Heart left ventricle (tissue), 16 donors: ENCODE measurements around the gene COL11A2. TPM values are rescaled to one million over a fixed set of nuclear protein-coding genes. Genes with fewer than 3 reads are reported as not detected.

Source experiments
- ATAC-seq, 4 donors: fragments of 200-7000 bp; cut with Tn5 transposase; one replicate each; pipeline ENCODE4 v1.9.1; 2020 to 2022; ENCODE audit warnings: moderate library complexity in 4 of 4, mild to moderate bottlenecking in 3 of 4, moderate number of reproducible peaks in 1 of 4
- DNase-seq, 5 donors: peaks; one replicate each; pipeline ENCODE4 v3.0.0-alpha.2; 2020
- H3K27ac ChIP-seq, 12 donors: fragments of 200-600 bp; sonication (generic) in 4 of 12; one replicate each; pipeline versions ENCODE4 v1.5.0 to v1.8.0; 2016 to 2022; ENCODE audit warnings: mild to moderate bottlenecking in 2 of 12
- H3K27me3 ChIP-seq, 9 donors: fragments of 200-600 bp; sonication (generic) in 2 of 9; one replicate each; pipeline versions ENCODE4 v1.5.1 to v1.8.0; 2016 to 2022; ENCODE audit warnings: mild to moderate bottlenecking in 3 of 9
- H3K36me3 ChIP-seq, 9 donors: fragments of 200-600 bp; sonication (generic) in 2 of 9; one replicate each; pipeline versions ENCODE4 v1.5.0 to v1.8.0; 2018 to 2022; ENCODE audit warnings: mild to moderate bottlenecking in 2 of 9
- H3K4me1 ChIP-seq, 12 donors: fragments of 200-600 bp; sonication (generic) in 4 of 12; one replicate each; pipeline versions ENCODE4 v1.5.0 to v1.8.0; 2016 to 2022; ENCODE audit warnings: mild to moderate bottlenecking in 3 of 12
- H3K4me3 ChIP-seq, 12 donors: fragments of 200-600 bp; sonication (generic) in 4 of 12; one replicate each; pipeline versions ENCODE4 v1.5.0 to v1.8.0; 2017 to 2022; ENCODE audit warnings: mild to moderate bottlenecking in 9 of 12, moderate library complexity in 4 of 12
- H3K9me3 ChIP-seq, 12 donors: fragments of 200-600 bp; sonication (generic) in 4 of 12; one replicate each; pipeline versions ENCODE4 v1.5.0 to v1.8.0; 2016 to 2022; ENCODE audit warnings: mild to moderate bottlenecking in 1 of 12
- CTCF ChIP-seq, 12 donors: fragments of 200-600 bp; sonication (generic) in 4 of 12; IDR thresholded peaks; one replicate each; pipeline versions ENCODE4 v1.5.0 to v1.8.0; 2018 to 2022; ENCODE audit warnings: antibody characterized with exemption in 12 of 12, mild to moderate bottlenecking in 5 of 12
- POLR2A ChIP-seq, 2 donors: fragments of 450-650 bp; IDR thresholded peaks; one replicate each; pipeline ENCODE4 v1.6.1; 2017; ENCODE audit warnings: antibody characterized with exemption in 2 of 2, mild to moderate bottlenecking in 2 of 2, moderate library complexity in 2 of 2
- WGBS, 4 donors: extraction: QIAGEN DNeasy Blood & Tissue Kit in 2 of 4; methylation state at CpG; one replicate each; pipeline versions ENCODE4 v1.1.5 to v1.1.7; 2013 to 2018; 5-methylcytosine and 5-hydroxymethylcytosine counted together
- intact Hi-C, 10 donors: fragments of 100-400 bp; cut with DNase I; formaldehyde crosslinking; loops; one replicate each; pipeline versions ENCODE4 v1.11.1 to v1.14.2; 2022
- polyA plus RNA-seq, 2 donors: library from polyadenylated mRNA; stranded (reverse); fragments of 200-250 nt; gene quantifications; one replicate each; pipeline ENCODE4 v1.2.3, GENCODE V29; 2013
- total RNA-seq, 9 donors: library from RNA; depleted of rRNA in 2 of 9; stranded (reverse); fragments of >200 nt in 2 of 9; fragmentation: NEBNext Ultra II Directional in 3 of 9; extraction: Animal tissue kit (Norgen Biotek cat#: 25700) in 3 of 9; gene quantifications; one replicate each; pipeline versions ENCODE4 v1.1.0 to v1.2.4, GENCODE V29; 2016 to 2023
- donor health status: ischemic (EF 13 %, LVEDD 7.1; RV severe dilation, severe dysfunction).
- donor health status: healthy with polysubstance abuse.
- donor health status: DM: no; HTN: yes; CAD: no.
- donor health status: DM: no; HTN: no; CAD: no.
- donor health status: ischemic (EF 25% LVEDD 6.9; RV normal size, moderate dysfunction).
- donor health status: ischemic (EF 25% LVEDD 5.7; RV mildly dilated, moderate dysfunction).
- donor health status: healthy.
- donor health status: DM: yes; HTN: yes; CAD: no.
- donor health status: ischemic (EF 35%, LVEDD 5.7; RV mildly dilated, moderate dysfunction).
- donor health status: nonischemic (EF 11% LVEDD 7.7; RV severe dilation, severe dysfunction).
- donor health status: DM: yes; HTN: yes; CAD: no.
- donor health status: PGD.
- donor health status: ischemic (EF 29% LVEDD 5.4; RV normal size, mild dysfunction).
- donor health status: nonischemic (EF 23%, LVEDD 6.1; RV moderate dilation, normal function).

Gene COL11A2
- total and polyA plus RNA-seq, 11 donors: 0.39 to 4.9 (median 0.93) TPM

GRCh38 chr6:33147807-33148666 is 44.2 kb downstream of the COL11A2 start:
- H3K36me3 ChIP-seq: no peaks in the 10 kb centered on the region
- 45 to 48% (median 47%) methylated on average over 8 of the region's 8 CpGs for WGBS, 4 donors
- peaks cover 0 to 15% (median 4%) of the 10 kb centered on the region in 9 donors for H3K27me3 ChIP-seq
- intact Hi-C loops: loop anchor here in 5 of 10 donors (1.0 to 5.0 kb wide), 5 partner anchors 29 to 136 kb away; no protein-coding TSS in a partner anchor
- H3K9me3 ChIP-seq: peaks cover 0 to 18% (median 10%) of the 10 kb centered on the region in 12 donors
- peak in 1 of 4 donors; percentile 54 for ATAC-seq
- H3K4me3 ChIP-seq: no peak overlapping the region
- TF ChIP-seq POLR2A (IDR thresholded peaks at IDR 0.05): no peak
- TF ChIP-seq CTCF (IDR thresholded peaks at IDR 0.05): peak; percentile 58 to 93 (median 72)
- H3K27ac ChIP-seq: no peak overlapping the region
- H3K4me1 ChIP-seq: peaks cover 0 to 7% (median 0%) of the 10 kb centered on the region in 12 donors
- DNase-seq: no peak

GRCh38 chr6:33144373-33144772 is 47.9 kb downstream of the COL11A2 start:
- intact Hi-C loops: loop anchor here in 1 of 10 donors (5.0 kb wide), 1 partner anchor 127 kb away; no protein-coding TSS in a partner anchor
- no peak overlapping the region for H3K4me3 ChIP-seq
- H3K27ac ChIP-seq: no peak overlapping the region
- peak in 2 of 4 donors; percentile 67 to 70 for ATAC-seq
- 38 to 56% (median 52%) methylated on average over 1 of the region's 1 CpG for WGBS, 4 donors
- no peak for DNase-seq
- TF ChIP-seq POLR2A (IDR thresholded peaks at IDR 0.05) (no peak), CTCF (IDR thresholded peaks at IDR 0.05) (no peak)
- peaks cover 0 to 10% (median 0%) of the 10 kb centered on the region in 12 donors for H3K4me1 ChIP-seq
- no peaks in the 10 kb centered on the region for H3K36me3 ChIP-seq
- no peaks in the 10 kb centered on the region for H3K9me3 ChIP-seq
- peaks cover 0 to 25% (median 3%) of the 10 kb centered on the region in 9 donors for H3K27me3 ChIP-seq

GRCh38 chr6:33143113-33143770 is 49.0 kb downstream of the COL11A2 start:
- peaks cover 0 to 10% (median 0%) of the 10 kb centered on the region in 12 donors for H3K4me1 ChIP-seq
- TF ChIP-seq CTCF (IDR thresholded peaks at IDR 0.05) (no peak), POLR2A (IDR thresholded peaks at IDR 0.05) (no peak)
- 65 to 73% (median 69%) methylated on average over 14 of the region's 14 CpGs for WGBS, 4 donors
- DNase-seq: no peak
- H3K4me3 ChIP-seq: no peak overlapping the region
- no peak for ATAC-seq
- no peak overlapping the region for H3K27ac ChIP-seq
- intact Hi-C loops: loop anchor here in 1 of 10 donors (5.0 kb wide), 1 partner anchor 126 kb away; no protein-coding TSS in a partner anchor
- no peaks in the 10 kb centered on the region for H3K36me3 ChIP-seq
- no peaks in the 10 kb centered on the region for H3K9me3 ChIP-seq
- peaks cover 0 to 20% (median 2%) of the 10 kb centered on the region in 9 donors for H3K27me3 ChIP-seq
